Esophagus muscularis mucosa (tissue), 4 donors: ENCODE measurements around the gene C22orf23. TPM values are rescaled to one million over a fixed set of nuclear protein-coding genes. Genes with fewer than 3 reads are reported as not detected.
"Not testable (repeated sequence)": the region's sequence is repeated elsewhere in the genome, so short reads cannot be mapped to it uniquely, and the experiment has no call there.

Experiments
- DNase-seq: peaks from one replicate; pipeline ENCODE4 v3.0.0-alpha.2; 2017; ENCODE audit errors: extremely low spot score
- H3K27ac ChIP-seq, 4 donors: fragments of 200-600 bp; sonication (generic); replicated peaks in 1 of 4; 1 replicate in 3 of 4; 2 replicates in 1 of 4; pipeline ENCODE4 v1.5.1; 2016 to 2019; ENCODE audit warnings: mild to moderate bottlenecking in 1 of 4
- H3K27me3 ChIP-seq, 4 donors: fragments of 200-600 bp; sonication (generic); one replicate each; pipeline versions ENCODE4 v1.5.1 to v1.6.0; 2016 to 2019
- H3K36me3 ChIP-seq, 4 donors: fragments of 200-600 bp; sonication (generic); one replicate each; pipeline ENCODE4 v1.5.1; 2016 to 2019
- H3K4me1 ChIP-seq, 4 donors: fragments of 200-600 bp; sonication (generic); one replicate each; pipeline ENCODE4 v1.5.1; 2016 to 2019
- H3K4me3 ChIP-seq, 4 donors: fragments of 200-600 bp; sonication (generic); 1 replicate in 2 of 4; 2 replicates in 2 of 4; pipeline ENCODE4 v1.5.1; 2016 to 2019; ENCODE audit warnings: mild to moderate bottlenecking in 4 of 4, moderate library complexity in 1 of 4
- H3K9me3 ChIP-seq, 4 donors: fragments of 200-600 bp; sonication (generic); 1 replicate in 3 of 4; 2 replicates in 1 of 4; pipeline ENCODE4 v1.5.1; 2016 to 2019
- CTCF ChIP-seq, 3 experiments: fragments of 200-600 bp in 2 of 3; fragments of 450-650 bp in 1 of 3; sonication (generic) in 2 of 3; IDR thresholded peaks; one replicate each; pipeline ENCODE4 v1.5.1; 2017 to 2019; ENCODE audit warnings: antibody characterized with exemption in 3 of 3, mild to moderate bottlenecking in 2 of 3, moderate library complexity in 1 of 3
- EP300 ChIP-seq: sonication (generic); formaldehyde crosslinking; IDR thresholded peaks from one replicate; pipeline ENCODE4 v1.6.1; 2017; ENCODE audit warnings: antibody characterized with exemption
- POLR2A ChIP-seq: fragments of 450-650 bp; IDR thresholded peaks from one replicate; pipeline ENCODE4 v1.6.1; 2017; ENCODE audit warnings: antibody characterized with exemption, moderate library complexity, mild to moderate bottlenecking, low read depth
- POLR2AphosphoS5 ChIP-seq, 2 donors: sonication (generic); formaldehyde crosslinking; IDR thresholded peaks; one replicate each; pipeline ENCODE4 v1.6.1; 2017; ENCODE audit warnings: antibody characterized with exemption in 2 of 2
- WGBS: methylation state at CpG from one replicate; pipeline ENCODE4 v1.1.5; 2018; 5-methylcytosine and 5-hydroxymethylcytosine counted together
- intact Hi-C: fragments of 100-400 bp; cut with DNase I; formaldehyde crosslinking; loops from one replicate; pipeline ENCODE4 v1.15.1; 2023
- total RNA-seq, 4 donors: library from RNA; depleted of rRNA; stranded (reverse); fragments of >200 nt; gene quantifications; one replicate each; pipeline versions ENCODE4 v1.1.0 to v1.2.1, GENCODE V29; 2016

Gene C22orf23
- total RNA-seq, 4 donors from 2014 or later, result not detected

GRCh38 chr22:37976547-37976946 is 23.1 kb upstream of the C22orf23 start:
- WGBS, result 72% methylated on average over 4 of the region's 4 CpGs
- Histone ChIP-seq H3K9me3 (no peaks in the 10 kb centered on the region), H3K4me3 (no peak overlapping the region), H3K27me3 (no peaks in the 10 kb centered on the region), H3K4me1 (peaks cover 0 to 5% (median 0%) of the 10 kb centered on the region in 4 donors), H3K36me3 (peaks cover 6 to 50% (median 15%) of the 10 kb centered on the region in 4 donors), H3K27ac (no peak overlapping the region)
- intact Hi-C loops, result no loop called here
- TF ChIP-seq EP300, result no peak
- no peak for TF ChIP-seq POLR2AphosphoS5 (IDR thresholded peaks at IDR 0.05)
- TF ChIP-seq CTCF (IDR thresholded peaks at IDR 0.05), result no peak
- no peak for TF ChIP-seq POLR2A
- no peak for DNase-seq

GRCh38 chr22:37976022-37976421 is 22.6 kb upstream of the C22orf23 start:
- DNase-seq, H3K9me3 ChIP-seq, H3K4me3 ChIP-seq, intact Hi-C loops, H3K27me3 ChIP-seq, H3K27ac ChIP-seq, H3K4me1 ChIP-seq: not testable (repeated sequence)
- 96% methylated on average over 8 of the region's 8 CpGs for WGBS
- peaks cover 6 to 50% (median 15%) of the 10 kb centered on the region in 4 donors for H3K36me3 ChIP-seq

GRCh38 chr22:37975153-37975552 is 21.8 kb upstream of the C22orf23 start:
- H3K36me3 ChIP-seq, result peaks cover 6 to 50% (median 15%) of the 10 kb centered on the region in 4 donors
- H3K27me3 ChIP-seq, result no peaks in the 10 kb centered on the region
- H3K9me3 ChIP-seq, result no peaks in the 10 kb centered on the region
- no peak overlapping the region for H3K4me3 ChIP-seq
- no peak overlapping the region for H3K27ac ChIP-seq
- intact Hi-C loops, result no loop called here
- whole genome bisulfite sequencing, result 78% methylated on average over 2 of the region's 2 CpGs
- peaks cover 0 to 5% (median 0%) of the 10 kb centered on the region in 4 donors for H3K4me1 ChIP-seq
- no peak for DNase-seq
- no peak for TF ChIP-seq POLR2AphosphoS5 (IDR thresholded peaks at IDR 0.05)
- TF ChIP-seq POLR2A, result no peak
- TF ChIP-seq CTCF (IDR thresholded peaks at IDR 0.05), result no peak
- TF ChIP-seq EP300, result no peak

- Histone ChIP-seq H3K4me3 (no peak overlapping the region), H3K36me3 (peaks cover 9 to 60% (median 21%) of the 10 kb centered on the region in 4 donors), H3K27ac (no peak overlapping the region), H3K27me3 (no peaks in the 10 kb centered on the region), H3K4me1 (peaks cover 0 to 5% (median 0%) of the 10 kb centered on the region in 4 donors), H3K9me3 (no peaks in the 10 kb centered on the region)
- TF ChIP-seq EP300 (no peak), CTCF (IDR thresholded peaks at IDR 0.05) (no peak), POLR2AphosphoS5 (IDR thresholded peaks at IDR 0.05) (no peak), POLR2A (no peak)
- 93% methylated on average over 24 of the region's 33 CpGs for WGBS
- no peak for DNase-seq
- intact Hi-C loops, result no loop called here
Observed at GRCh38 chr22:37973271-37974170, 20.1 kb upstream of the C22orf23 start.

GRCh38 chr22:37972527-37972926 is 19.1 kb upstream of the C22orf23 start:
- Histone ChIP-seq H3K36me3 (peaks cover 19 to 67% (median 28%) of the 10 kb centered on the region in 4 donors), H3K27me3 (no peaks in the 10 kb centered on the region), H3K27ac (no peak overlapping the region), H3K4me3 (no peak overlapping the region), H3K4me1 (peaks cover 0 to 8% (median 0%) of the 10 kb centered on the region in 4 donors), H3K9me3 (no peaks in the 10 kb centered on the region)
- no peak for DNase-seq
- intact Hi-C loops, result no loop called here
- TF ChIP-seq EP300, result no peak
- TF ChIP-seq CTCF (IDR thresholded peaks at IDR 0.05), result no peak
- TF ChIP-seq POLR2AphosphoS5 (IDR thresholded peaks at IDR 0.05), result no peak
- TF ChIP-seq POLR2A, result no peak
- WGBS, result 53% methylated on average over 3 of the region's 3 CpGs
